Heart left ventricle (tissue), 13 donors: Measurements from ENCODE around the gene SCFD2.

ENCODE experiments used
- CTCF ChIP-seq, 12 donors: fragments of 200-600 bp; sonication (generic) in 4 of 12; IDR thresholded peaks; one replicate each; pipeline versions ENCODE4 v1.5.0 to v1.8.0; 2018 to 2022; ENCODE audit warnings: antibody characterized with exemption in 12 of 12, mild to moderate bottlenecking in 5 of 12
- POLR2A ChIP-seq, 2 donors: fragments of 450-650 bp; IDR thresholded peaks; one replicate each; pipeline ENCODE4 v1.6.1; 2017; ENCODE audit warnings: antibody characterized with exemption in 2 of 2, mild to moderate bottlenecking in 2 of 2, moderate library complexity in 2 of 2
- donor health status: ischemic (EF 13 %, LVEDD 7.1; RV severe dilation, severe dysfunction).
- donor health status: DM: no; HTN: yes; CAD: no.
- donor health status: DM: no; HTN: no; CAD: no.
- donor health status: ischemic (EF 25% LVEDD 6.9; RV normal size, moderate dysfunction).
- donor health status: ischemic (EF 25% LVEDD 5.7; RV mildly dilated, moderate dysfunction).
- donor health status: ischemic (EF 35%, LVEDD 5.7; RV mildly dilated, moderate dysfunction).
- donor health status: nonischemic (EF 11% LVEDD 7.7; RV severe dilation, severe dysfunction).
- donor health status: DM: yes; HTN: yes; CAD: no.
- donor health status: PGD.
- donor health status: ischemic (EF 29% LVEDD 5.4; RV normal size, mild dysfunction).
- donor health status: nonischemic (EF 23%, LVEDD 6.1; RV moderate dilation, normal function).

DNA sequence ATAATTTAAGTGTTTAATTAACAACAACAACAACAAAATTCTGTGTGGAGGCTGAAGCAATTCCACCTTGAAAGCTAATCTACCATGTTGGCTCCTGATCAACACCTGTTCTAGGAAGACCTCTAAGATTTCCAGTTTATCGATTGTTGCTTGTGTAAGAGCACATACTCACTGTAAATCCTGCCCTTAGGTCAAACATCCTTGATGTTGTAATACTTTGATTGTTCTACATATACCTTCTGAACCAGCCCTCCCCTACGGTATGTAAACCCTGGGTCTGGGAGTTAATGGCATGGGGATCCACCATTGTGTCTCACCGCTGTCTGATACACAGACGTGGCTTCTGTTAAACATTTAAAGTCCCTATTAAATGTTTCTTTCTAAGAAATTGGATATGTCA is 430.5 kb downstream of the SCFD2 start:
- no peak for TF ChIP-seq POLR2A (IDR thresholded peaks at IDR 0.05)
- TF ChIP-seq CTCF (IDR thresholded peaks at IDR 0.05), result no peak
